ENCODE results near the gene NAV2.

The NAV2 gene

GRCh38 chr11:19814421-19814820, 101.8 kb downstream of the NAV2 start:
- no peak for FAIRE-seq

- no peak for FAIRE-seq
These were observed 103.4 kb downstream of the NAV2 start for GRCh38 chr11:19816040-19816439.

GRCh38 chr11:19816817-19817216, 104.2 kb downstream of the NAV2 start:
- no peak for FAIRE-seq

GRCh38 chr11:19817265-19817851, 104.7 kb downstream of the NAV2 start:
- no peak for FAIRE-seq

- FAIRE-seq = no peak
These were observed 105.2 kb downstream of the NAV2 start for GRCh38 chr11:19817870-19818269.

DNA sequence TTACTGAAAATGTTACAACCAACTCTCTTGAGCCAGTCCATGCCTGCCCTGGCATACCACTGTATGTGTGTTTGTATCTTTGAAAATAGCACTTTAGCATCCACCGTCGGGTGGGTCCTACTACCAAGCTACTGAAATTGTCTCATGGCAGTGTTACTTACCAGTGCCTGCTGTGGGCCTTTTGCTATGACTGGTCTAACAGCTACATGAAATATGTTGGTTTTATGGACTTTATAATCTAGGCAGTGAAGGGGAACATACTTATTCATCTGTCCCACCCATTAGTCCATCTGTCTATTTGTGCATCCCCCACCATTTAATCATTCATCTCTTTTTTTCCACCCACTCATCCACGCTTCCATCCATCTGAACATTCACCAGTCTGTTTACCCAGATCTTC, 106.0 kb downstream of the NAV2 start:
- FAIRE-seq = no peak

- no peak for FAIRE-seq
These were observed 106.5 kb downstream of the NAV2 start for GRCh38 chr11:19819148-19819547.

DNA sequence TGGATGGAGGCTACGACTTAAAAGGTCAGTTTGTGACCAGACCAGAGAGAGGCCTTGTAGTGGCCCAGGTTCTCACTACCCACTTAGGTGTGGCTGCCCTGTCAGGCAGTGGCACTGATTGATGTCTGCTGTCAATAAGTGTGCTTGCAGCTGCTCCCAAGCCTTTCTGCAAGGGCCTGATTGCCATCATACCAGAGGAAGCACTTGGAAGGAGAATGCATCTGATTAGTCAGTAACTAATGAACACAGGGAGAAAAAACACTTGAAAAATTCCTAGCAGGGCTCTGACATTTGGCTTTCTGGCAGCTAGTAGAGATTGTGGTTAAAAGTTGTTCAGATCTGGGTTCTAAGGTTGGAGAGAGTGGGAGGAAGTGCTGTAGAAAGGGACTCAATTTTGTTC, 107.5 kb downstream of the NAV2 start:
- FAIRE-seq = no peak

- no peak for FAIRE-seq
These were observed 108.8 kb downstream of the NAV2 start for GRCh38 chr11:19821412-19821875.

GRCh38 chr11:19821993-19822392, 109.4 kb downstream of the NAV2 start:
- FAIRE-seq = no peak

GRCh38 chr11:19822531-19822930, 109.9 kb downstream of the NAV2 start:
- no peak for FAIRE-seq

- no peak for FAIRE-seq
These were observed 114.0 kb downstream of the NAV2 start for GRCh38 chr11:19826606-19827005.

GRCh38 chr11:19827399-19828135, 114.9 kb downstream of the NAV2 start:
- no peak for FAIRE-seq

GRCh38 chr11:19828382-19829108, 115.9 kb downstream of the NAV2 start:
- no peak for FAIRE-seq

- FAIRE-seq = no peak
These were observed 116.6 kb downstream of the NAV2 start for GRCh38 chr11:19829109-19829837.

- FAIRE-seq = no peak
These were observed 119.6 kb downstream of the NAV2 start for GRCh38 chr11:19832086-19832750.

DNA sequence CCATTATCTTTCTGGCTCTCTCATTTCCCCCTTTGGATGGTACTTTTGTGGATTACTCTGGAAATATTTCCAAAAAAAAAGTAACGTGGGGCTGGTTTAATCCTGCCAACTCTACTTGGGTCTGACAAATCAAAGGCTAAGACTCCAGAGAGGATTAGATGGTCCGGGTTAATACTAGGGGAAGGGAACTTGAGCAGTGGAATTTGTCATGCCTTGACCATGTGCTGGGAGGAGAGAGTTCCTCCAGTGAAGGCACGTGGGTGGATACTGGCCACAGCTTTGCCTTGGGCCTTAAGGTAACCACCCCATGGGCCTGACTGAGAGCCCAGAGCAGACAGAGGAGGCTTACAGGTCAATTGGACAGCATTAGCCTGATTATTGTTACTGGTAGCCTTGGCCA, 120.3 kb downstream of the NAV2 start:
- FAIRE-seq = no peak

DNA sequence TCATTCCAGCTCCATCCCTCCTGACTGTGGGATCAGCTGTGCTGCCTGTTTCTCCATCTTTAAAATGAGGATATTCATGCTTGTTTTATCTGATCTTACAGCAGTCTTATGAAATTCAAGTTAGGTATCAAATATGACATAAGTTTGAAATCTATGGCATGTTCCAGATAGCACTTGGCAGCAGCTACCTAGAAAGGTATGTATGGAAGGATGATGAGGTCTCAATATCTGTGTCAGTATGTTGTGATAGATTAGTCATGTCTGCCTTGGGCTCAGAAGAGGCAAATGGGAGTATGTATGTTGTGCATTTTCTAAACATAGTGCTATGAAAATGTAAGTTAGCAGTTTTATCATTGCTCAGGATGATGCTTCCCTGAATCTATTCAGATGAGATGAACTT, 122.1 kb downstream of the NAV2 start:
- no peak for FAIRE-seq

GRCh38 chr11:19836666-19837065, 124.0 kb downstream of the NAV2 start:
- FAIRE-seq = no peak

DNA sequence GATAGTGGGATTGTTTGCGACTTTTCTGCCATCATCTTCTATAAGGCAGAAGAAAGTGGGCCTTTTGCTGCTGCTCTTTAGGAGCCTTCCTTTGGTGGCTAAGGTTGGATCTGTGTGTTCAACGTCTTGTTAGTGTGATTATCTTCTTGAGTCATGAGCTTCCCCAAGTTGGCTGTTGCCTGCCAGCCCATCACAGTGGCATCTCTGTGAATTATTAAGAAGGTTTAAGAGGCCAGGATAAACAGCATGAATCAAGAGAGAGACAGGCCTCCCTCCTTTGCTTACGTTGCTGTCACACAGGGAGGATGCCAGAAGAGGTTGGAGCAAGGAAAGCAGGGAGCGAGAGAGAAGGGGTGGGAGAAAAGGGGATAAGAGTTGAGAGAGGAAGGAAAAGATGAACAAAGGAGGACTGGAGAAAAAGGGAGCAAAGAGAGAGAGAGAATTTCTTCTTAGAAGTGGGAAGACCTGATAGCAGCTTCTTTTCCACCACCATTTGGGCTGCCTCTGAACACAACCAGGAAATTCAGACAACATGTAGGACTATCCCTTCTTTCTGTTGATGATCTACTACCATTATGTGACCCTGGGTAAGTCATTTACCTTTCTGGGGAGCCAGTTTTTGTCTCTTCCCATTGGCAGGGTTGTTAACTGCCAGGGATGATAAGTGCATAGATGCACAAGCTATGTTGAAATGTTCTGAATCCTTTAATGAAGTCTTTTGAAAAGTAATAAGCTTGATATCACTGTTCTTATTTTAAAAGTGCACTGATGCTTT, 126.5 kb downstream of the NAV2 start:
- FAIRE-seq = no peak

GRCh38 chr11:19840961-19841360, 128.3 kb downstream of the NAV2 start:
- FAIRE-seq = no peak

- FAIRE-seq = no peak
These were observed 129.9 kb downstream of the NAV2 start for GRCh38 chr11:19842505-19842904.
